SK-N-SH (cell line): Measurements from ENCODE around the gene SCEL. TPM values are rescaled to one million over a fixed set of nuclear protein-coding genes. Genes with fewer than 3 reads are reported as not detected.

ENCODE experiments used
- polyA plus RNA-seq, 3 experiments: library from polyadenylated mRNA; depleted of rRNA; stranded (reverse); fragments of >200 nt; gene quantifications; 2 replicates each; pipeline ENCODE4 v1.2.3, GENCODE V29; 2012
- small RNA-seq, 7 experiments: library from RNA; depleted of rRNA; stranded (forward); fragments of <200 nt; gene quantifications; one replicate each; pipeline ENCODE3, GENCODE V24; 2012

SCEL gene
- polyA plus RNA-seq, 1 of the 3 experiments (the other 2 are of a cell fraction): 0.02 TPM

Small RNA genes within 50 kb of the gene (small RNA-seq; reads per million reads assigned to genes)
- gene RNY3P7 (0 reads per million in 7 experiments), gene SPTLC1P5 (0 reads per million in 7 experiments)

Other genes with a start within 250 kb of the SCEL start
- 18.5 and 19.7 TPM in 2 replicates for gene MYCBP2, start 208.6 kb upstream of the SCEL start, polyA plus RNA-seq (2012; rRNA removed)
- 1.6 and 1.8 TPM in 2 replicates for gene SLAIN1, start 162.0 kb downstream of the SCEL start, polyA plus RNA-seq (2012; rRNA removed)